Measurements from ENCODE around the gene ANKRD17.

ANKRD17 gene

GRCh38 chr4:73133784-73134183 lies 124.8 kb downstream of the ANKRD17 start:
- no peak overlapping the region for H3K4me3 ChIP-seq (ENCODE audit: low read depth in 1 of 2, low read length in 2 of 2)
- no peaks in the 10 kb centered on the region for H3K9me3 ChIP-seq (ENCODE audit: control insufficient read depth in 1 of 2, low read length in 2 of 2)
- H3K27ac ChIP-seq (ENCODE audit: low read depth, low read length) = no peak overlapping the region
- H3K9ac ChIP-seq (ENCODE audit: low read depth in 1 of 2, low read length in 2 of 2) = no peak overlapping the region
- H3K27me3 ChIP-seq (ENCODE audit: control insufficient read depth in 1 of 2, insufficient read depth in 2 of 2, low read length in 2 of 2) = no peaks in the 10 kb centered on the region
- H3K4me1 ChIP-seq (ENCODE audit: control insufficient read depth in 1 of 2, insufficient read depth in 2 of 2, low read length in 2 of 2) = no peaks in the 10 kb centered on the region
- peaks cover 21 to 52% of the 10 kb centered on the region in 2 donors for H3K36me3 ChIP-seq (ENCODE audit: control insufficient read depth in 1 of 2, insufficient read depth in 2 of 2, low read length in 2 of 2)

- Histone ChIP-seq H3K27ac (ENCODE audit: low read depth, low read length) (no peak overlapping the region), H3K4me1 (ENCODE audit: control insufficient read depth in 1 of 2, insufficient read depth in 2 of 2, low read length in 2 of 2) (no peaks in the 10 kb centered on the region), H3K9ac (ENCODE audit: low read depth in 1 of 2, low read length in 2 of 2) (no peak overlapping the region), H3K4me3 (ENCODE audit: low read depth in 1 of 2, low read length in 2 of 2) (no peak overlapping the region), H3K9me3 (ENCODE audit: control insufficient read depth in 1 of 2, low read length in 2 of 2) (no peaks in the 10 kb centered on the region), H3K36me3 (ENCODE audit: control insufficient read depth in 1 of 2, insufficient read depth in 2 of 2, low read length in 2 of 2) (peaks cover 24 to 40% of the 10 kb centered on the region in 2 donors), H3K27me3 (ENCODE audit: control insufficient read depth in 1 of 2, insufficient read depth in 2 of 2, low read length in 2 of 2) (no peaks in the 10 kb centered on the region)
Observed at GRCh38 chr4:73131281-73131680, 127.3 kb downstream of the ANKRD17 start.

GRCh38 chr4:73129319-73129718 lies 129.3 kb downstream of the ANKRD17 start:
- H3K4me3 ChIP-seq (ENCODE audit: low read depth in 1 of 2, low read length in 2 of 2) = no peak overlapping the region
- H3K9me3 ChIP-seq (ENCODE audit: control insufficient read depth in 1 of 2, low read length in 2 of 2) = no peaks in the 10 kb centered on the region
- peaks cover 27 to 43% of the 10 kb centered on the region in 2 donors for H3K36me3 ChIP-seq (ENCODE audit: control insufficient read depth in 1 of 2, insufficient read depth in 2 of 2, low read length in 2 of 2)

GRCh38 chr4:73127839-73128453 lies 130.7 kb downstream of the ANKRD17 start:
- peaks cover 25 to 47% of the 10 kb centered on the region in 2 donors for H3K36me3 ChIP-seq (ENCODE audit: control insufficient read depth in 1 of 2, insufficient read depth in 2 of 2, low read length in 2 of 2)

More at GRCh38 chr4:73129319-73129718, 129.3 kb downstream of the ANKRD17 start:
- no peaks in the 10 kb centered on the region for H3K27me3 ChIP-seq (ENCODE audit: control insufficient read depth in 1 of 2, insufficient read depth in 2 of 2, low read length in 2 of 2)
- H3K4me1 ChIP-seq (ENCODE audit: control insufficient read depth in 1 of 2, insufficient read depth in 2 of 2, low read length in 2 of 2) = no peaks in the 10 kb centered on the region
- no peak overlapping the region for H3K27ac ChIP-seq (ENCODE audit: low read depth, low read length)
- H3K9ac ChIP-seq (ENCODE audit: low read depth in 1 of 2, low read length in 2 of 2) = no peak overlapping the region

GRCh38 chr4:73109493-73109892 lies 149.1 kb downstream of the ANKRD17 start:
- Histone ChIP-seq H3K9ac (ENCODE audit: low read depth in 1 of 2, low read length in 2 of 2) (no peak overlapping the region), H3K36me3 (ENCODE audit: control insufficient read depth in 1 of 2, insufficient read depth in 2 of 2, low read length in 2 of 2) (peaks cover 6 to 52% of the 10 kb centered on the region in 2 donors), H3K4me1 (ENCODE audit: control insufficient read depth in 1 of 2, insufficient read depth in 2 of 2, low read length in 2 of 2) (peaks cover 0 to 5% of the 10 kb centered on the region in 2 donors), H3K4me3 (ENCODE audit: low read depth in 1 of 2, low read length in 2 of 2) (no peak overlapping the region), H3K27me3 (ENCODE audit: control insufficient read depth in 1 of 2, insufficient read depth in 2 of 2, low read length in 2 of 2) (no peaks in the 10 kb centered on the region), H3K27ac (ENCODE audit: low read depth, low read length) (no peak overlapping the region), H3K9me3 (ENCODE audit: control insufficient read depth in 1 of 2, low read length in 2 of 2) (no peaks in the 10 kb centered on the region)

More at GRCh38 chr4:73127839-73128453, 130.7 kb downstream of the ANKRD17 start:
- Histone ChIP-seq H3K4me1 (ENCODE audit: control insufficient read depth in 1 of 2, insufficient read depth in 2 of 2, low read length in 2 of 2) (no peaks in the 10 kb centered on the region), H3K27ac (ENCODE audit: low read depth, low read length) (no peak overlapping the region), H3K4me3 (ENCODE audit: low read depth in 1 of 2, low read length in 2 of 2) (no peak overlapping the region), H3K27me3 (ENCODE audit: control insufficient read depth in 1 of 2, insufficient read depth in 2 of 2, low read length in 2 of 2) (no peaks in the 10 kb centered on the region), H3K9ac (ENCODE audit: low read depth in 1 of 2, low read length in 2 of 2) (no peak overlapping the region), H3K9me3 (ENCODE audit: control insufficient read depth in 1 of 2, low read length in 2 of 2) (no peaks in the 10 kb centered on the region)

GRCh38 chr4:73104695-73105094 lies 153.9 kb downstream of the ANKRD17 start:
- H3K9ac ChIP-seq (ENCODE audit: low read depth in 1 of 2, low read length in 2 of 2) = no peak overlapping the region
- H3K4me3 ChIP-seq (ENCODE audit: low read depth in 1 of 2, low read length in 2 of 2) = no peak overlapping the region
- peaks cover 3 to 41% of the 10 kb centered on the region in 2 donors for H3K36me3 ChIP-seq (ENCODE audit: control insufficient read depth in 1 of 2, insufficient read depth in 2 of 2, low read length in 2 of 2)
- no peaks in the 10 kb centered on the region for H3K9me3 ChIP-seq (ENCODE audit: control insufficient read depth in 1 of 2, low read length in 2 of 2)
- peaks cover 3 to 10% of the 10 kb centered on the region in 2 donors for H3K4me1 ChIP-seq (ENCODE audit: control insufficient read depth in 1 of 2, insufficient read depth in 2 of 2, low read length in 2 of 2)
- no peak overlapping the region for H3K27ac ChIP-seq (ENCODE audit: low read depth, low read length)
- no peaks in the 10 kb centered on the region for H3K27me3 ChIP-seq (ENCODE audit: control insufficient read depth in 1 of 2, insufficient read depth in 2 of 2, low read length in 2 of 2)

- Histone ChIP-seq H3K36me3 (ENCODE audit: control insufficient read depth in 1 of 2, insufficient read depth in 2 of 2, low read length in 2 of 2) (peaks cover 9 to 41% of the 10 kb centered on the region in 2 donors), H3K9ac (ENCODE audit: low read depth in 1 of 2, low read length in 2 of 2) (no peak overlapping the region), H3K9me3 (ENCODE audit: control insufficient read depth in 1 of 2, low read length in 2 of 2) (no peaks in the 10 kb centered on the region), H3K4me1 (ENCODE audit: control insufficient read depth in 1 of 2, insufficient read depth in 2 of 2, low read length in 2 of 2) (peaks cover 3 to 10% of the 10 kb centered on the region in 2 donors), H3K27me3 (ENCODE audit: control insufficient read depth in 1 of 2, insufficient read depth in 2 of 2, low read length in 2 of 2) (no peaks in the 10 kb centered on the region), H3K27ac (ENCODE audit: low read depth, low read length) (no peak overlapping the region), H3K4me3 (ENCODE audit: low read depth in 1 of 2, low read length in 2 of 2) (peak overlapping the region in 1 of 2 donors; percentile 2)
Observed at GRCh38 chr4:73103799-73104503, 154.6 kb downstream of the ANKRD17 start.

- Histone ChIP-seq H3K4me1 (ENCODE audit: control insufficient read depth in 1 of 2, insufficient read depth in 2 of 2, low read length in 2 of 2) (peaks cover under 1% of the 10 kb centered on the region in 2 donors), H3K9me3 (ENCODE audit: control insufficient read depth in 1 of 2, low read length in 2 of 2) (no peaks in the 10 kb centered on the region), H3K27me3 (ENCODE audit: control insufficient read depth in 1 of 2, insufficient read depth in 2 of 2, low read length in 2 of 2) (no peaks in the 10 kb centered on the region), H3K4me3 (ENCODE audit: low read depth in 1 of 2, low read length in 2 of 2) (no peak overlapping the region), H3K27ac (ENCODE audit: low read depth, low read length) (no peak overlapping the region), H3K36me3 (ENCODE audit: control insufficient read depth in 1 of 2, insufficient read depth in 2 of 2, low read length in 2 of 2) (peaks cover 14 to 50% of the 10 kb centered on the region in 2 donors), H3K9ac (ENCODE audit: low read depth in 1 of 2, low read length in 2 of 2) (no peak overlapping the region)
Observed at GRCh38 chr4:73099143-73099542, 159.5 kb downstream of the ANKRD17 start.

- H3K36me3 ChIP-seq (ENCODE audit: control insufficient read depth in 1 of 2, insufficient read depth in 2 of 2, low read length in 2 of 2) = peaks cover 14 to 53% of the 10 kb centered on the region in 2 donors
Observed at GRCh38 chr4:73098713-73099112, 159.9 kb downstream of the ANKRD17 start.

GRCh38 chr4:73098016-73098415 lies 160.6 kb downstream of the ANKRD17 start:
- H3K9ac ChIP-seq (ENCODE audit: low read depth in 1 of 2, low read length in 2 of 2) = no peak overlapping the region
- no peaks in the 10 kb centered on the region for H3K4me1 ChIP-seq (ENCODE audit: control insufficient read depth in 1 of 2, insufficient read depth in 2 of 2, low read length in 2 of 2)
- H3K27ac ChIP-seq (ENCODE audit: low read depth, low read length) = no peak overlapping the region
- no peaks in the 10 kb centered on the region for H3K9me3 ChIP-seq (ENCODE audit: control insufficient read depth in 1 of 2, low read length in 2 of 2)
- no peak overlapping the region for H3K4me3 ChIP-seq (ENCODE audit: low read depth in 1 of 2, low read length in 2 of 2)
- no peaks in the 10 kb centered on the region for H3K27me3 ChIP-seq (ENCODE audit: control insufficient read depth in 1 of 2, insufficient read depth in 2 of 2, low read length in 2 of 2)
- peaks cover 14 to 53% of the 10 kb centered on the region in 2 donors for H3K36me3 ChIP-seq (ENCODE audit: control insufficient read depth in 1 of 2, insufficient read depth in 2 of 2, low read length in 2 of 2)

More at GRCh38 chr4:73098713-73099112, 159.9 kb downstream of the ANKRD17 start:
- H3K27ac ChIP-seq (ENCODE audit: low read depth, low read length) = no peak overlapping the region
- H3K27me3 ChIP-seq (ENCODE audit: control insufficient read depth in 1 of 2, insufficient read depth in 2 of 2, low read length in 2 of 2) = no peaks in the 10 kb centered on the region
- no peak overlapping the region for H3K9ac ChIP-seq (ENCODE audit: low read depth in 1 of 2, low read length in 2 of 2)
- H3K4me3 ChIP-seq (ENCODE audit: low read depth in 1 of 2, low read length in 2 of 2) = no peak overlapping the region
- H3K9me3 ChIP-seq (ENCODE audit: control insufficient read depth in 1 of 2, low read length in 2 of 2) = no peaks in the 10 kb centered on the region
- H3K4me1 ChIP-seq (ENCODE audit: control insufficient read depth in 1 of 2, insufficient read depth in 2 of 2, low read length in 2 of 2) = no peaks in the 10 kb centered on the region

Data from duodenal mucosa (tissue), 2 donors.